Right lobe of liver (tissue), 6 donors: ENCODE data around the gene TLR6. TPM values are rescaled to one million over a fixed set of nuclear protein-coding genes. Genes with fewer than 3 reads are reported as not detected.

ENCODE experiments used
- ATAC-seq, 4 donors: fragments of 200-7000 bp; cut with Tn5 transposase; one replicate each; pipeline ENCODE4 v1.9.1; 2020; ENCODE audit warnings: mild to moderate bottlenecking in 4 of 4, moderate library complexity in 4 of 4
- DNase-seq, 3 donors: peaks; one replicate each; pipeline ENCODE4 v3.0.0-alpha.2; 2020
- H3K27ac ChIP-seq, 3 donors: fragments of 200-600 bp; one replicate each; pipeline ENCODE4 v1.8.0; 2022
- H3K27me3 ChIP-seq, 2 donors: fragments of 200-600 bp; one replicate each; pipeline ENCODE4 v1.8.0; 2022
- H3K36me3 ChIP-seq, 4 donors: fragments of 200-600 bp; sonication (generic) in 1 of 4; one replicate each; pipeline versions ENCODE4 v1.5.1 to v1.8.0; 2017 to 2022; ENCODE audit warnings: control low read depth in 1 of 4
- H3K4me1 ChIP-seq, 4 donors: fragments of 200-600 bp; sonication (generic) in 1 of 4; one replicate each; pipeline versions ENCODE4 v1.5.1 to v1.8.0; 2017 to 2022; ENCODE audit warnings: control low read depth in 1 of 4
- H3K4me3 ChIP-seq, 3 donors: fragments of 200-600 bp; one replicate each; pipeline ENCODE4 v1.8.0; 2022
- H3K9me3 ChIP-seq, 4 donors: fragments of 200-600 bp; sonication (generic) in 1 of 4; one replicate each; pipeline versions ENCODE4 v1.5.1 to v1.8.0; 2017 to 2022; ENCODE audit warnings: control low read depth in 1 of 4
- CTCF ChIP-seq, 4 donors: fragments of 200-600 bp in 3 of 4; fragments of 450-650 bp in 1 of 4; IDR thresholded peaks; one replicate each; pipeline versions ENCODE4 v1.5.1 to v1.8.0; 2016 to 2022; ENCODE audit warnings: antibody characterized with exemption in 4 of 4, mild to moderate bottlenecking in 2 of 4
- POLR2A ChIP-seq: fragments of 450-650 bp; IDR thresholded peaks from one replicate; pipeline ENCODE4 v1.6.1; 2017; ENCODE audit warnings: antibody characterized with exemption, mild to moderate bottlenecking
- WGBS: methylation state at CpG from one replicate; pipeline ENCODE4 v1.1.6; 2018; ENCODE audit warnings: low coverage, low lambda C conversion rate; ENCODE audit not compliant: insufficient coverage; ENCODE audit errors: missing lambda C conversion rate; 5-methylcytosine and 5-hydroxymethylcytosine counted together
- intact Hi-C, 2 donors: fragments of 100-400 bp; cut with DNase I; formaldehyde crosslinking; loops; one replicate each; pipeline versions ENCODE4 v1.11.2 to v1.14.1; 2022
- total RNA-seq, 6 experiments: library from RNA; depleted of rRNA in 2 of 6; stranded (reverse); fragments of >200 nt in 2 of 6; fragmentation: NEBNext Ultra II Directional in 3 of 6; extraction: Animal tissue kit (Norgen Biotek cat#: 25700) in 3 of 6; gene quantifications; one replicate each; pipeline versions ENCODE4 v1.1.0 to v1.2.4, GENCODE V29; 2016 to 2023
- donor health status: DM: no; HTN: yes; CAD: no.
- donor health status: DM: no; HTN: no; CAD: no.
- donor health status: DM: no; HTN: no; CAD: no.
- donor health status: DM: no; HTN: yes; CAD: no.
- donor health status: DM: no; HTN: yes; CAD: no.

Gene TLR6
- total RNA-seq, 6 experiments from 2014 or later, result 1.2 to 3.4 (median 2.4) TPM

GRCh38 chr4:38803833-38804653 is 52.6 kb downstream of the TLR6 start:
- intact Hi-C loops, result no loop called here
- H3K27ac ChIP-seq, result peak overlapping the region; percentile 74 to 84 (median 82)
- 8% methylated on average over 6 of the region's 6 CpGs for WGBS
- peak; percentile 59 to 71 (median 70) for ATAC-seq
- peaks cover 0 to 5% (median 0%) of the 10 kb centered on the region in 4 donors for H3K4me1 ChIP-seq
- TF ChIP-seq CTCF (IDR thresholded peaks at IDR 0.05) (no peak), POLR2A (no peak)
- H3K9me3 ChIP-seq, result no peaks in the 10 kb centered on the region
- H3K27me3 ChIP-seq, result no peaks in the 10 kb centered on the region
- no peaks in the 10 kb centered on the region for H3K36me3 ChIP-seq
- DNase-seq, result no peak
- H3K4me3 ChIP-seq, result peak overlapping the region; percentile 8 to 42 (median 31)

GRCh38 chr4:38802561-38803355 is 53.9 kb downstream of the TLR6 start:
- intact Hi-C loops, result no loop called here
- DNase-seq, result no peak
- no peaks in the 10 kb centered on the region for H3K27me3 ChIP-seq
- no peaks in the 10 kb centered on the region for H3K9me3 ChIP-seq
- ATAC-seq, result no peak
- H3K4me3 ChIP-seq, result peak overlapping the region; percentile 8 to 42 (median 31)
- H3K27ac ChIP-seq, result peak overlapping the region in 1 of 3 donors; percentile 82
- H3K4me1 ChIP-seq, result peaks cover 0 to 5% (median 0%) of the 10 kb centered on the region in 4 donors
- TF ChIP-seq POLR2A (no peak), CTCF (IDR thresholded peaks at IDR 0.05) (no peak)
- H3K36me3 ChIP-seq, result peaks cover 0 to 8% (median 0%) of the 10 kb centered on the region in 4 donors
- 93% methylated on average over 10 of the region's 15 CpGs for WGBS

GRCh38 chr4:38800961-38801450 is 55.6 kb downstream of the TLR6 start:
- ATAC-seq (no peak), DNase-seq (no peak)
- no peaks in the 10 kb centered on the region for H3K9me3 ChIP-seq
- TF ChIP-seq POLR2A, result no peak
- TF ChIP-seq CTCF (IDR thresholded peaks at IDR 0.05), result no peak
- H3K4me3 ChIP-seq, result no peak overlapping the region
- peaks cover 0 to 5% (median 0%) of the 10 kb centered on the region in 4 donors for H3K4me1 ChIP-seq
- WGBS, result 86% methylated on average over 3 of the region's 3 CpGs
- intact Hi-C loops, result no loop called here
- no peak overlapping the region for H3K27ac ChIP-seq
- peaks cover 0 to 10% (median 0%) of the 10 kb centered on the region in 4 donors for H3K36me3 ChIP-seq
- no peaks in the 10 kb centered on the region for H3K27me3 ChIP-seq

- ATAC-seq (no peak), DNase-seq (no peak)
- no peaks in the 10 kb centered on the region for H3K9me3 ChIP-seq
- TF ChIP-seq POLR2A, result no peak
- intact Hi-C loops, result no loop called here
- H3K27me3 ChIP-seq, result no peaks in the 10 kb centered on the region
- peaks cover 0 to 10% (median 0%) of the 10 kb centered on the region in 4 donors for H3K36me3 ChIP-seq
- H3K4me1 ChIP-seq, result peaks cover 0 to 5% (median 0%) of the 10 kb centered on the region in 4 donors
- H3K4me3 ChIP-seq, result no peak overlapping the region
- H3K27ac ChIP-seq, result no peak overlapping the region
- WGBS, result 85% methylated on average over 2 of the region's 2 CpGs
These were observed 56.3 kb downstream of the TLR6 start for GRCh38 chr4:38800366-38800765.
